ENCODE results near the gene CCDC171. TPM values are rescaled to one million over a fixed set of nuclear protein-coding genes. Genes with fewer than 3 reads are reported as not detected.

Gene CCDC171
- polyA plus RNA-seq, 1 donor from 2014 or later, result 9.1 TPM

- Histone ChIP-seq H3K4me2 (ENCODE audit: low read length) (no peak overlapping the region), H3K36me3 (ENCODE audit: insufficient read depth, low read length) (no peaks in the 10 kb centered on the region), H3K79me2 (replicated peaks; ENCODE audit: insufficient read depth, low read length) (no peaks in the 10 kb centered on the region), H3K27me3 (ENCODE audit: insufficient read depth, low read depth, low read length) (no peaks in the 10 kb centered on the region), H3K9ac (ENCODE audit: low read length) (no peak overlapping the region), H3K9me2 (ENCODE audit: insufficient read depth, low read length) (no peaks in the 10 kb centered on the region), H3K4me3 (ENCODE audit: low read length) (no peak overlapping the region), H3K9me3 (ENCODE audit: low read length) (no peaks in the 10 kb centered on the region), H3F3A (ENCODE audit: insufficient read depth, low read length, poor library complexity, severe bottlenecking) (no peaks in the 10 kb centered on the region), H2AFZ (ENCODE audit: low read depth, low read length) (no peak overlapping the region), H3K27ac (ENCODE audit: low read length) (no peak overlapping the region), H4K20me1 (ENCODE audit: insufficient read depth) (no peaks in the 10 kb centered on the region)
- TF ChIP-seq POLR2AphosphoS5 (IDR thresholded peaks at IDR 0.05) (no peak), MXI1 (conservative IDR thresholded peaks at IDR 0.05; ENCODE audit: poor library complexity, severe bottlenecking) (no peak), EP300 (conservative IDR thresholded peaks at IDR 0.05; ENCODE audit: poor library complexity, severe bottlenecking) (no peak), CTCF (IDR thresholded peaks at IDR 0.05; ENCODE audit: poor library complexity, severe bottlenecking) (no peak), EZH2 (IDR thresholded peaks at IDR 0.05; ENCODE audit: borderline replicate concordance, insufficient read depth, low read length, poor library complexity, severe bottlenecking) (no peak), SMC3 (conservative IDR thresholded peaks at IDR 0.05; ENCODE audit: poor library complexity) (no peak), TAF1 (IDR thresholded peaks at IDR 0.05; ENCODE audit: low read depth) (no peak), RAD21 (conservative IDR thresholded peaks at IDR 0.05) (no peak), REST (IDR thresholded peaks at IDR 0.05; ENCODE audit: borderline replicate concordance) (no peak)
Measured at GRCh38 chr9:15942831-15943424, 390.1 kb downstream of the CCDC171 start.

GRCh38 chr9:15944341-15944740 lies 391.5 kb downstream of the CCDC171 start:
- Histone ChIP-seq H3K4me2 (ENCODE audit: low read length) (no peak overlapping the region), H3K9ac (ENCODE audit: low read length) (no peak overlapping the region)
- TF ChIP-seq EZH2 (IDR thresholded peaks at IDR 0.05; ENCODE audit: borderline replicate concordance, insufficient read depth, low read length, poor library complexity, severe bottlenecking), result no peak
- TF ChIP-seq TAF1 (IDR thresholded peaks at IDR 0.05; ENCODE audit: low read depth), result no peak
- no peak for TF ChIP-seq EP300 (conservative IDR thresholded peaks at IDR 0.05; ENCODE audit: poor library complexity, severe bottlenecking)
- no peak for TF ChIP-seq REST (IDR thresholded peaks at IDR 0.05; ENCODE audit: borderline replicate concordance)
- TF ChIP-seq MXI1 (conservative IDR thresholded peaks at IDR 0.05; ENCODE audit: poor library complexity, severe bottlenecking), result no peak
- no peak for TF ChIP-seq RAD21 (conservative IDR thresholded peaks at IDR 0.05)
- no peak for TF ChIP-seq SMC3 (conservative IDR thresholded peaks at IDR 0.05; ENCODE audit: poor library complexity)
- no peak for TF ChIP-seq CTCF (IDR thresholded peaks at IDR 0.05; ENCODE audit: poor library complexity, severe bottlenecking)
- no peak for TF ChIP-seq POLR2AphosphoS5 (IDR thresholded peaks at IDR 0.05)

More at GRCh38 chr9:15944341-15944740, 391.5 kb downstream of the CCDC171 start:
- Histone ChIP-seq H3K9me2 (ENCODE audit: insufficient read depth, low read length) (no peaks in the 10 kb centered on the region), H3K4me3 (ENCODE audit: low read length) (no peak overlapping the region), H2AFZ (ENCODE audit: low read depth, low read length) (no peak overlapping the region), H3K79me2 (replicated peaks; ENCODE audit: insufficient read depth, low read length) (no peaks in the 10 kb centered on the region), H3K27me3 (ENCODE audit: insufficient read depth, low read depth, low read length) (no peaks in the 10 kb centered on the region), H3K9me3 (ENCODE audit: low read length) (no peaks in the 10 kb centered on the region), H3K27ac (ENCODE audit: low read length) (no peak overlapping the region), H4K20me1 (ENCODE audit: insufficient read depth) (no peaks in the 10 kb centered on the region), H3F3A (ENCODE audit: insufficient read depth, low read length, poor library complexity, severe bottlenecking) (no peaks in the 10 kb centered on the region), H3K36me3 (ENCODE audit: insufficient read depth, low read length) (no peaks in the 10 kb centered on the region)
